Astrocyte (in vitro differentiated cells and primary cell): ENCODE results near the gene POU2AF1. TPM values are rescaled to one million over a fixed set of nuclear protein-coding genes. Genes with fewer than 3 reads are reported as not detected.

Source experiments
- DNase-seq: peaks from one replicate; pipeline ENCODE4 v3.0.0-alpha.2; 2010; ENCODE audit warnings: low read depth
- FAIRE-seq: peaks from 2 replicates; lab custom pipeline; 2011; peaks lifted over from hg19 to GRCh38; lab: Jason Lieb, UNC
- H2AFZ ChIP-seq: 2 replicates; pipeline ENCODE4 v1.6.0; 2012; ENCODE audit warnings: low read depth, low read length, inconsistent platforms
- H3K27ac ChIP-seq: 2 replicates; pipeline ENCODE4 v1.5.1; 2011; ENCODE audit warnings: low read depth, low read length, inconsistent platforms
- H3K27me3 ChIP-seq: 2 replicates; pipeline ENCODE4 v1.6.0; 2011; ENCODE audit warnings: low read length, inconsistent platforms; ENCODE audit not compliant: insufficient read depth
- H3K36me3 ChIP-seq: 2 replicates; pipeline ENCODE4 v1.5.1; 2011; ENCODE audit warnings: low read length, inconsistent platforms; ENCODE audit not compliant: insufficient read depth
- H3K4me1 ChIP-seq: 2 replicates; pipeline ENCODE4 v1.5.1; 2011; ENCODE audit warnings: low read length, inconsistent platforms; ENCODE audit not compliant: insufficient read depth
- H3K4me2 ChIP-seq: 2 replicates; pipeline ENCODE4 v1.6.0; 2012; ENCODE audit warnings: low read length, inconsistent platforms
- H3K4me3 ChIP-seq: 2 replicates; pipeline ENCODE4 v1.5.1; 2011; ENCODE audit warnings: low read depth, mild to moderate bottlenecking, low read length, inconsistent platforms; ENCODE audit not compliant: insufficient read depth
- H3K79me2 ChIP-seq: 2 replicates; pipeline ENCODE4 v1.6.0; 2012; ENCODE audit warnings: mild to moderate bottlenecking, low read length, inconsistent platforms; ENCODE audit not compliant: insufficient read depth
- H3K9ac ChIP-seq: 2 replicates; pipeline ENCODE4 v1.6.0; 2012; ENCODE audit warnings: mild to moderate bottlenecking, low read length, inconsistent platforms
- H3K9me3 ChIP-seq: 2 replicates; pipeline ENCODE4 v1.5.1; 2012; ENCODE audit warnings: low read depth, mild to moderate bottlenecking, low read length, inconsistent platforms; ENCODE audit not compliant: insufficient read depth
- H4K20me1 ChIP-seq: 2 replicates; pipeline ENCODE4 v1.6.0; 2012; ENCODE audit warnings: low read length, inconsistent platforms; ENCODE audit not compliant: insufficient read depth
- H3K27ac Mint-ChIP-seq: one replicate; pipeline ENCODE4 v1.8.0; 2021; ENCODE audit warnings: mild to moderate bottlenecking, mixed read lengths; ENCODE audit not compliant: unreplicated experiment
- H3K27me3 Mint-ChIP-seq: one replicate; pipeline ENCODE4 v1.8.0; 2021; ENCODE audit warnings: low read depth, mixed read lengths; ENCODE audit not compliant: unreplicated experiment
- H3K36me3 Mint-ChIP-seq: one replicate; pipeline ENCODE4 v1.8.0; 2021; ENCODE audit warnings: low read depth, mixed read lengths; ENCODE audit not compliant: unreplicated experiment
- H3K4me1 Mint-ChIP-seq: one replicate; pipeline ENCODE4 v1.8.0; 2021; ENCODE audit warnings: low read depth, mixed read lengths; ENCODE audit not compliant: unreplicated experiment
- H3K4me3 Mint-ChIP-seq: one replicate; pipeline ENCODE4 v1.8.0; 2021; ENCODE audit warnings: mild to moderate bottlenecking, moderate library complexity, mixed read lengths; ENCODE audit not compliant: unreplicated experiment
- H3K9me3 Mint-ChIP-seq: one replicate; pipeline ENCODE4 v1.8.0; 2021; ENCODE audit warnings: mild to moderate bottlenecking, mixed read lengths; ENCODE audit not compliant: unreplicated experiment
- EZH2 ChIP-seq: IDR thresholded peaks from 2 replicates; pipeline ENCODE4 v1.6.1; 2012; ENCODE audit warnings: mild to moderate bottlenecking, low read length, inconsistent platforms; ENCODE audit not compliant: insufficient read depth
- total RNA-seq: library from RNA; stranded (reverse); gene quantifications from 2 replicates; pipeline ENCODE4 v1.2.1, GENCODE V29; 2021
- TF ChIP-seq, protein P1 (sequence below): IDR thresholded peaks from 2 replicates; pipeline ENCODE4 v1.5.1; 2011; ENCODE audit warnings: low read depth, mild to moderate bottlenecking, inconsistent platforms, low read length, moderate library complexity; ENCODE audit not compliant: insufficient read depth

The POU2AF1 gene
- total RNA-seq, 1 donor from 2014 or later, result not detected

DNA sequence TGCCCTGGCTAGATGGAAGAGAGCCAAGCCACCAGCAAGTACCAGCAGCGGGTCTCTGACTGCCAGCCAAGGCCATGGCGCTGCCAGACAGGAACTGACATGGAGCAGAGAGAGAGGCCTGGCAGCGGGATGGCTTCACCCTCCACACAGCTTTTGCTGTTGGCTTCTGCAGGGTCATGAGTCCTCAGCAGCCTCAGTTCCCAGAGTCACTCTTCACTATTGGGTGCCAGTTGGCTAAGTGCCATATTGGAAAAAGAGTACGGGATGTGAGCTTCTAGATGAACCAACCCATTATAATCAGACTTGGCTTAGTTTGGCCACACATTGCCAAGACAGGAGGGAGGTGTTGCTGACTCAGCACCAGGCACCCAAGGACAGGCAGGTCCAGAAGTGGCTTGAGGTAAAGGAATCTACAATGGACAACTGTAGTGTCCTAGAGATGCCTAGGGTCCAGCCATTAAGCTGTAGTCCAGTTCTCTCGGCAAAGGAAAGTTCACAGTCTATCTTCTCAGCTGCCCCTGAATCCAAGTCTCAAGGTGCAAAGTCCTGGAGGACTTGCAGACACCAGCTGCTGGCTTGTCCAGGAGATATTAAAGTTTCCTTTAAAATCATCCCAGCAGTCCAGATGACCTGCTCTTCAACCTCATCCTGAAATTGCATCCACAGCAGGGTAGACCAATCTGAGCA is 40.7 kb upstream of the POU2AF1 start:
- no peaks in the 10 kb centered on the region for H3K36me3 Mint-ChIP-seq
- Histone ChIP-seq H3K4me3 (no peak overlapping the region), H3K27me3 (peaks cover 7% of the 10 kb centered on the region), H3K9ac (no peak overlapping the region), H3K79me2 (no peaks in the 10 kb centered on the region), H3K4me1 (no peaks in the 10 kb centered on the region), H3K27ac (no peak overlapping the region), H3K36me3 (no peaks in the 10 kb centered on the region), H3K4me2 (no peak overlapping the region), H4K20me1 (no peaks in the 10 kb centered on the region), H2AFZ (no peak overlapping the region), H3K9me3 (no peaks in the 10 kb centered on the region)
- H3K9me3 Mint-ChIP-seq, result no peaks in the 10 kb centered on the region
- peaks cover 17% of the 10 kb centered on the region for H3K27me3 Mint-ChIP-seq
- H3K4me1 Mint-ChIP-seq, result no peaks in the 10 kb centered on the region
- TF ChIP-seq, protein P1, sequence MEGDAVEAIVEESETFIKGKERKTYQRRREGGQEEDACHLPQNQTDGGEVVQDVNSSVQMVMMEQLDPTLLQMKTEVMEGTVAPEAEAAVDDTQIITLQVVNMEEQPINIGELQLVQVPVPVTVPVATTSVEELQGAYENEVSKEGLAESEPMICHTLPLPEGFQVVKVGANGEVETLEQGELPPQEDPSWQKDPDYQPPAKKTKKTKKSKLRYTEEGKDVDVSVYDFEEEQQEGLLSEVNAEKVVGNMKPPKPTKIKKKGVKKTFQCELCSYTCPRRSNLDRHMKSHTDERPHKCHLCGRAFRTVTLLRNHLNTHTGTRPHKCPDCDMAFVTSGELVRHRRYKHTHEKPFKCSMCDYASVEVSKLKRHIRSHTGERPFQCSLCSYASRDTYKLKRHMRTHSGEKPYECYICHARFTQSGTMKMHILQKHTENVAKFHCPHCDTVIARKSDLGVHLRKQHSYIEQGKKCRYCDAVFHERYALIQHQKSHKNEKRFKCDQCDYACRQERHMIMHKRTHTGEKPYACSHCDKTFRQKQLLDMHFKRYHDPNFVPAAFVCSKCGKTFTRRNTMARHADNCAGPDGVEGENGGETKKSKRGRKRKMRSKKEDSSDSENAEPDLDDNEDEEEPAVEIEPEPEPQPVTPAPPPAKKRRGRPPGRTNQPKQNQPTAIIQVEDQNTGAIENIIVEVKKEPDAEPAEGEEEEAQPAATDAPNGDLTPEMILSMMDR, result no peak
- TF ChIP-seq EZH2, result no peak
- DNase-seq (no peak), FAIRE-seq (no peak)
- no peak overlapping the region for H3K4me3 Mint-ChIP-seq
- no peak overlapping the region for H3K27ac Mint-ChIP-seq

DNA sequence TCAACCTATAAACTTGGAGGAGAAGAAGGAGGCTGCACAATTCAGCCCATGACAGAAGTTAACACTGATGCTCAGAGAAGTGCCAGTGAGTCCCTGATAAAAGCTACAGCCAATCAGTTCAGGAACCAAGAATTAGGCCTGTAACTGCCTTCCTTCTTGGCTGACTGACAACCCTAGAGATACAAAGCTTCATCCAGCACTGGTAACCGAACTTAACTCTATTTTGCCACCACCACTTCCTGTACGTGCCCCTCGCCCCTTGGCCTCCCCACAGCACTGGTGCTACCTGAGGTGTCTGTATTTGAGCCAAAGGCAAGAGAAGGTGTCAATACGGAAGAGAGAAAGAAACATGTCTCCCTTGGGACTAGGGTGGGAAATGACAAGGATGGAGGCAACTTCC is 40.1 kb upstream of the POU2AF1 start:
- no peak for TF ChIP-seq EZH2
- TF ChIP-seq, protein P1, result no peak
- Histone ChIP-seq H3K9ac (no peak overlapping the region), H3K4me3 (no peak overlapping the region), H4K20me1 (no peaks in the 10 kb centered on the region), H3K4me2 (no peak overlapping the region), H3K9me3 (no peaks in the 10 kb centered on the region), H3K27me3 (peaks cover 13% of the 10 kb centered on the region), H3K79me2 (no peaks in the 10 kb centered on the region), H3K4me1 (no peaks in the 10 kb centered on the region), H3K36me3 (no peaks in the 10 kb centered on the region), H3K27ac (no peak overlapping the region), H2AFZ (no peak overlapping the region)
- Mint-ChIP-seq H3K4me3 (no peak overlapping the region), H3K36me3 (no peaks in the 10 kb centered on the region), H3K9me3 (peaks cover 3% of the 10 kb centered on the region), H3K4me1 (no peaks in the 10 kb centered on the region), H3K27me3 (peaks cover 23% of the 10 kb centered on the region), H3K27ac (no peak overlapping the region)
- DNase-seq (no peak), FAIRE-seq (no peak)

DNA sequence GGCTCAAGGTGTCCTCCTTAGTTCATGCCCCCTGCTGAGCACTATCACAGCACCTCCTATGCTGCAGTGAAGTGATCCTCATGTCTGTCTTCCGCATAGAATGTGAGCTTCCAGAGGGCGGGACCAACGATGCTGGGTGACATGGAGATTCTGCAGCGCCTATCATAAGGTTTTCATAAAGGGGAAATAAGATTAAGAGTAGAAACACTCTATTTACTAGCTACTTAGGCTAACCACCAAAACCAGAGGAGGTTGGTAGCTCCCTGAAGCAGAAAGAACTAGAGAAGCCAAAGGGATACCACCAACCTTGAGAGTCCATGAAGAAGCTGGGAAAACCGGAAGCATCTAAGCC is 39.3 kb upstream of the POU2AF1 start:
- Mint-ChIP-seq H3K4me1 (no peaks in the 10 kb centered on the region), H3K27me3 (peaks cover 22% of the 10 kb centered on the region)
- FAIRE-seq, result no peak

More for the DNA sequence above, 39.3 kb upstream of the POU2AF1 start:
- TF ChIP-seq, protein P1, result no peak
- TF ChIP-seq EZH2, result no peak
- Histone ChIP-seq H3K36me3 (no peaks in the 10 kb centered on the region), H3K27me3 (peaks cover 13% of the 10 kb centered on the region), H3K4me3 (no peak overlapping the region), H3K4me1 (no peaks in the 10 kb centered on the region), H3K9ac (no peak overlapping the region), H3K4me2 (no peak overlapping the region), H3K27ac (no peak overlapping the region), H3K79me2 (no peaks in the 10 kb centered on the region), H3K9me3 (no peaks in the 10 kb centered on the region), H2AFZ (no peak overlapping the region), H4K20me1 (no peaks in the 10 kb centered on the region)
- H3K9me3 Mint-ChIP-seq, result peaks cover 3% of the 10 kb centered on the region
- no peak for DNase-seq
- no peak overlapping the region for H3K27ac Mint-ChIP-seq
- no peaks in the 10 kb centered on the region for H3K36me3 Mint-ChIP-seq
- H3K4me3 Mint-ChIP-seq, result no peak overlapping the region
